Body of pancreas (tissue), 4 donors: Measurements from ENCODE around the gene PGF. TPM values are rescaled to one million over a fixed set of nuclear protein-coding genes. Genes with fewer than 3 reads are reported as not detected.
A peak's percentile ranks its signal among the peaks of the same experiment; 100 is the strongest.

ENCODE experiments used
- ATAC-seq: fragments of 150-250 bp; one replicate; pipeline ENCODE4 v1.9.1; 2016
- DNase-seq, 4 donors: peaks; one replicate each; pipeline ENCODE4 v3.0.0-alpha.2; 2019
- H3K27ac ChIP-seq, 4 donors: fragments of 200-600 bp; sonication (generic); 1 replicate in 3 of 4; 2 replicates in 1 of 4; pipeline versions ENCODE4 v1.5.1 to v1.6.1; 2016 to 2019; ENCODE audit warnings: mild to moderate bottlenecking in 1 of 4, mixed read lengths in 1 of 4, moderate library complexity in 1 of 4
- H3K27me3 ChIP-seq, 2 donors: fragments of 200-600 bp; sonication (generic); one replicate each; pipeline ENCODE4 v1.6.0; 2016; ENCODE audit warnings: mild to moderate bottlenecking in 1 of 2
- H3K36me3 ChIP-seq, 2 donors: fragments of 200-600 bp; sonication (generic); replicated peaks in 1 of 2; 2 replicates each; pipeline ENCODE4 v1.5.1; 2016; ENCODE audit warnings: low read depth in 2 of 2; ENCODE audit not compliant: insufficient read depth in 1 of 2
- H3K4me1 ChIP-seq: fragments of 200-600 bp; sonication (generic); one replicate; pipeline ENCODE4 v1.6.0; 2016
- H3K4me3 ChIP-seq, 2 donors: fragments of 200-600 bp; sonication (generic); 1 replicate in 1 of 2; 2 replicates in 1 of 2; pipeline ENCODE4 v1.5.1; 2016 to 2019
- H3K9me3 ChIP-seq, 3 donors: fragments of 200-600 bp; sonication (generic); 1 replicate in 2 of 3; 2 replicates in 1 of 3; pipeline ENCODE4 v1.5.1; 2016
- CTCF ChIP-seq, 7 experiments: fragments of 450-650 bp in 4 of 7; fragments of 200-600 bp in 3 of 7; sonication (generic) in 3 of 7; IDR thresholded peaks; one replicate each; pipeline ENCODE4 v1.5.1; 2016 to 2019; ENCODE audit warnings: antibody characterized with exemption in 7 of 7
- POLR2A ChIP-seq, 3 donors: fragments of 450-650 bp; IDR thresholded peaks; one replicate each; pipeline ENCODE4 v1.6.1; 2016; ENCODE audit warnings: antibody characterized with exemption in 3 of 3, mild to moderate bottlenecking in 2 of 3
- WGBS, 2 donors: methylation state at CpG; one replicate each; pipeline ENCODE4 v1.1.5; 2017; 5-methylcytosine and 5-hydroxymethylcytosine counted together
- intact Hi-C: fragments of 100-400 bp; cut with DNase I; formaldehyde crosslinking; loops from one replicate; pipeline ENCODE4 v1.15.1; 2023
- total RNA-seq, 2 donors: library from RNA; depleted of rRNA; stranded (reverse); fragments of >200 nt; gene quantifications; one replicate each; pipeline ENCODE4 v1.1.0, GENCODE V29; 2016

PGF gene
- total RNA-seq, 2 donors from 2014 or later, result 2.3 to 6.6 TPM

GRCh38 chr14:74952180-74952665 lies 3.2 kb downstream of the PGF start:
- TF ChIP-seq CTCF (IDR thresholded peaks at IDR 0.05) (no peak), POLR2A (IDR thresholded peaks at IDR 0.05) (no peak)
- no peak for DNase-seq
- H3K27me3 ChIP-seq, result no peaks in the 10 kb centered on the region
- no peak overlapping the region for H3K27ac ChIP-seq
- no peaks in the 10 kb centered on the region for H3K36me3 ChIP-seq
- ATAC-seq, result no peak
- 88 to 100% methylated on average over 3 to 6 of the region's 6 CpGs for WGBS, 2 donors
- H3K4me1 ChIP-seq, result peaks cover 37% of the 10 kb centered on the region
- intact Hi-C loops, result no loop called here
- H3K9me3 ChIP-seq, result no peaks in the 10 kb centered on the region
- no peak overlapping the region for H3K4me3 ChIP-seq

- 79 to 99% methylated on average over 8 to 14 of the region's 15 CpGs for WGBS, 2 donors
- H3K4me1 ChIP-seq, result peaks cover 37% of the 10 kb centered on the region
- TF ChIP-seq POLR2A (IDR thresholded peaks at IDR 0.05), result no peak
- TF ChIP-seq CTCF (IDR thresholded peaks at IDR 0.05), result no peak
- ATAC-seq, result no peak
- peak overlapping the region; percentile 38 to 68 (median 48) for H3K27ac ChIP-seq
- no peak overlapping the region for H3K4me3 ChIP-seq
- H3K27me3 ChIP-seq, result no peaks in the 10 kb centered on the region
- no peaks in the 10 kb centered on the region for H3K9me3 ChIP-seq
- DNase-seq, result no peak
- no peaks in the 10 kb centered on the region for H3K36me3 ChIP-seq
- intact Hi-C loops, result no loop called here
Measured at GRCh38 chr14:74951443-74952179, 3.8 kb downstream of the PGF start.

DNA sequence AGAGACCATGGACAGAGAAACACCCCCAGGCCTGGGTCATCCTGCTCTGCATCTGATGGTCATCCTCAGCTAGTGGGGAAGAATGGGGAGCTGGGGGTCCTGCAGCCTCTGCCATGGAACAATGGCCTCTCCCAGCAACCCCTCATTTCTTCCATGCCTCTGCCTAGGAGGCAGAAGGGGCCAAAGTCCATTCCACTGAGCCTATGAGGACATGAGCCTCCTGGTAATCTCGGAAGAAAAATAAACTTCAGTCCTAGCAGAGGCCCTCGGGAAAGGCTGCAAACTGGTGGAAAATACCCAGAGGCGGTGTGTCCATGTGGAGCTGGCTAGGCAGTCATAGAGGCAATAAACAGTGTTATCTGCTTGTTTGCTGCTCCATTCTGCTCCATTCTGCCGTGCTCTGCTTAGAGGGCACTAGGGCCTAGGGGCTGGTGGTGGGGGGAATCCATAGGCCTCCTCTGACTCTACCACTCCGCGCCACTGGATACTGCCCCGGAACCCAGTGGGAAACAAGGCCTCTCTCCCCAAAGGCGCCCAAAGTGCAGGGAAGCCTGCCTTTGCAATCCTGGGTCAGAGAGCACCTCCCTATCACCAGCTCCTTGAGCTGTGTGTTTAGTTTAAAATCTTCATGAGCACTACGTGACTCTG lies 4.5 kb downstream of the PGF start:
- H3K4me1 ChIP-seq, result peaks cover 43% of the 10 kb centered on the region
- intact Hi-C loops, result no loop called here
- no peaks in the 10 kb centered on the region for H3K9me3 ChIP-seq
- H3K27ac ChIP-seq, result peak overlapping the region; percentile 38 to 68 (median 48)
- no peak overlapping the region for H3K4me3 ChIP-seq
- WGBS, 2 donors, result 35 to 49% methylated on average over 2 to 9 of the region's 9 CpGs
- H3K27me3 ChIP-seq, result no peaks in the 10 kb centered on the region
- TF ChIP-seq CTCF (IDR thresholded peaks at IDR 0.05) (no peak), POLR2A (IDR thresholded peaks at IDR 0.05) (no peak)
- ATAC-seq, result peak; percentile 36
- H3K36me3 ChIP-seq, result no peaks in the 10 kb centered on the region
- DNase-seq, result peak in 3 of 4 donors; percentile 50 to 59 (median 54)

- H3K27me3 ChIP-seq, result no peaks in the 10 kb centered on the region
- no peaks in the 10 kb centered on the region for H3K9me3 ChIP-seq
- no peak for TF ChIP-seq CTCF (IDR thresholded peaks at IDR 0.05)
- TF ChIP-seq POLR2A (IDR thresholded peaks at IDR 0.05), result no peak
- WGBS, 2 donors, result 78 to 85% methylated on average over 14 to 16 of the region's 17 CpGs
- H3K4me3 ChIP-seq, result no peak overlapping the region
- H3K4me1 ChIP-seq, result peaks cover 35% of the 10 kb centered on the region
- H3K27ac ChIP-seq, result no peak overlapping the region
- no peak for DNase-seq
- no peak for ATAC-seq
- intact Hi-C loops, result loop anchor here (5.0 to 10.0 kb wide), 2 partner anchors 137 to 355 kb away; no protein-coding TSS in a partner anchor
- H3K36me3 ChIP-seq, result no peaks in the 10 kb centered on the region
Measured at GRCh38 chr14:74949859-74950573, 5.4 kb downstream of the PGF start.
